Esophagus squamous epithelium (tissue), 4 donors: ENCODE data around the gene PAOX.

Experiments
- POLR2A ChIP-seq, 4 donors: fragments of 450-650 bp; IDR thresholded peaks; one replicate each; pipeline ENCODE4 v1.6.1; 2017; ENCODE audit warnings: antibody characterized with exemption in 4 of 4, mild to moderate bottlenecking in 4 of 4, moderate library complexity in 3 of 4
- TF ChIP-seq, protein P1 (sequence below), 6 experiments: fragments of 450-650 bp in 4 of 6; fragments of 200-600 bp in 2 of 6; sonication (generic) in 2 of 6; IDR thresholded peaks; one replicate each; pipeline ENCODE4 v1.5.1; 2016 to 2019; ENCODE audit warnings: antibody characterized with exemption in 6 of 6, mild to moderate bottlenecking in 4 of 6, moderate library complexity in 4 of 6

DNA sequence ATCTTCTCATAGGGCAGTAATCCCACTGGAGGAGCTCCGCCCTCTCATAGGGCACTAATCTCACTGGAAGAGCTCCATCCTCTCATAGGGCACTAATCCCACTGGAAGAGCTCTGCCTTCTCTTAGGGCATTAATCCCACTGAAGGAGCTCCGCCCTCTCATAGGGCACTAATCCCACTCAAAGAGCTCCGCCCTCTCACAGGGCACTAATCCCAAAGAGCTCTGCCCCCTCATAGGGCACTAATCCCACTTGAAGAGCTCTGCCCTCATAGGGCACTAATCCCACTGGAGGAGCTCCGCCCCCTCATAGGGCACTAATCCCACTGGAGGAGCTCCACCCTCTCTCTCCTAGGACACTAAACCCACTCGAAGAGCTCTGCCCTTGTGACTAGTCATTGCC is 17.8 kb upstream of the PAOX start:
- TF ChIP-seq, protein P1, sequence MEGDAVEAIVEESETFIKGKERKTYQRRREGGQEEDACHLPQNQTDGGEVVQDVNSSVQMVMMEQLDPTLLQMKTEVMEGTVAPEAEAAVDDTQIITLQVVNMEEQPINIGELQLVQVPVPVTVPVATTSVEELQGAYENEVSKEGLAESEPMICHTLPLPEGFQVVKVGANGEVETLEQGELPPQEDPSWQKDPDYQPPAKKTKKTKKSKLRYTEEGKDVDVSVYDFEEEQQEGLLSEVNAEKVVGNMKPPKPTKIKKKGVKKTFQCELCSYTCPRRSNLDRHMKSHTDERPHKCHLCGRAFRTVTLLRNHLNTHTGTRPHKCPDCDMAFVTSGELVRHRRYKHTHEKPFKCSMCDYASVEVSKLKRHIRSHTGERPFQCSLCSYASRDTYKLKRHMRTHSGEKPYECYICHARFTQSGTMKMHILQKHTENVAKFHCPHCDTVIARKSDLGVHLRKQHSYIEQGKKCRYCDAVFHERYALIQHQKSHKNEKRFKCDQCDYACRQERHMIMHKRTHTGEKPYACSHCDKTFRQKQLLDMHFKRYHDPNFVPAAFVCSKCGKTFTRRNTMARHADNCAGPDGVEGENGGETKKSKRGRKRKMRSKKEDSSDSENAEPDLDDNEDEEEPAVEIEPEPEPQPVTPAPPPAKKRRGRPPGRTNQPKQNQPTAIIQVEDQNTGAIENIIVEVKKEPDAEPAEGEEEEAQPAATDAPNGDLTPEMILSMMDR (IDR thresholded peaks at IDR 0.05), result no peak
- no peak for TF ChIP-seq POLR2A (IDR thresholded peaks at IDR 0.05)
